Measurements from ENCODE around the gene FAM107B.

FAM107B gene

DNA sequence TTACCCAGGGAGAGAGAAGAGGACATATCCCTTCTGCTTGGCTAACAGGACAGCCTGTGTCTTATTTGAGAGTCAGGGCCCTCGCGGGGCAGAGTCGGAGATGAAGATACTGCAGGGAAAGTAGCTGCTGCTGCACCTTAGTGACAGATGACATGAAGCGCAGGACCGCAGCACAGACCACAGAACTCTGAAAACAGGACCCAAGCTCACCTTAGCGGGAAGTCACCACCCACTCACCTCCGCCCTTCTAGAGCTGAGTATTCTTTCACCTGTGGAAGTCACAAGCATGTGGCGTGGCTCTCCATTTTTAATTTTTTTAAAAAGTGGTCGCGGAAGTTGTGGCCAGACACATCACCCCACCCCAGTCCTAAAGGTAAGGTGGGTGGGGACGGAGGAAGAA is 191.4 kb downstream of the FAM107B start:
- Histone ChIP-seq H3K4me1 (ENCODE audit: control insufficient read depth, insufficient read depth, low read length) (peaks cover 7% of the 10 kb centered on the region), H3K27ac (ENCODE audit: extremely low read depth, low read depth, low read length) (no peak overlapping the region), H3K36me3 (ENCODE audit: control insufficient read depth in 2 of 2, insufficient read depth in 1 of 2, low read length in 2 of 2) (no peaks in the 10 kb centered on the region), H3K9me3 (ENCODE audit: control insufficient read depth, insufficient read depth, low read depth, low read length) (no peaks in the 10 kb centered on the region), H3K4me3 (ENCODE audit: low read depth, low read length) (no peak overlapping the region)
- TF ChIP-seq ZNF48 (tag by site-specific recombination; IDR thresholded peaks at IDR 0.05) (no peak), ZFP41 (tag by site-specific recombination; IDR thresholded peaks at IDR 0.05; ENCODE audit: borderline replicate concordance) (no peak), ZNF830 (tag by site-specific recombination; IDR thresholded peaks at IDR 0.05; ENCODE audit: low read depth) (no peak), ZNF354C (tag by site-specific recombination; IDR thresholded peaks at IDR 0.05; ENCODE audit: borderline replicate concordance, low read depth) (no peak), KLF1 (tag by site-specific recombination; IDR thresholded peaks at IDR 0.05) (no peak), ZXDB (tag by site-specific recombination; IDR thresholded peaks at IDR 0.05) (no peak), ZNF416 (tag by site-specific recombination; IDR thresholded peaks at IDR 0.05) (no peak), HOXC10 (CRISPR knock-in tag; IDR thresholded peaks at IDR 0.05) (no peak), ZNF155 (tag by site-specific recombination; IDR thresholded peaks at IDR 0.05) (no peak), ZNF623 (tag by site-specific recombination; IDR thresholded peaks at IDR 0.05) (no peak), ZFP3 (tag by site-specific recombination; IDR thresholded peaks at IDR 0.05; ENCODE audit: low read depth) (no peak), YY2 (tag by site-specific recombination; IDR thresholded peaks at IDR 0.05) (no peak), SCRT2 (tag by site-specific recombination; IDR thresholded peaks at IDR 0.05) (no peak)
- TF ChIP-seq, protein P1, sequence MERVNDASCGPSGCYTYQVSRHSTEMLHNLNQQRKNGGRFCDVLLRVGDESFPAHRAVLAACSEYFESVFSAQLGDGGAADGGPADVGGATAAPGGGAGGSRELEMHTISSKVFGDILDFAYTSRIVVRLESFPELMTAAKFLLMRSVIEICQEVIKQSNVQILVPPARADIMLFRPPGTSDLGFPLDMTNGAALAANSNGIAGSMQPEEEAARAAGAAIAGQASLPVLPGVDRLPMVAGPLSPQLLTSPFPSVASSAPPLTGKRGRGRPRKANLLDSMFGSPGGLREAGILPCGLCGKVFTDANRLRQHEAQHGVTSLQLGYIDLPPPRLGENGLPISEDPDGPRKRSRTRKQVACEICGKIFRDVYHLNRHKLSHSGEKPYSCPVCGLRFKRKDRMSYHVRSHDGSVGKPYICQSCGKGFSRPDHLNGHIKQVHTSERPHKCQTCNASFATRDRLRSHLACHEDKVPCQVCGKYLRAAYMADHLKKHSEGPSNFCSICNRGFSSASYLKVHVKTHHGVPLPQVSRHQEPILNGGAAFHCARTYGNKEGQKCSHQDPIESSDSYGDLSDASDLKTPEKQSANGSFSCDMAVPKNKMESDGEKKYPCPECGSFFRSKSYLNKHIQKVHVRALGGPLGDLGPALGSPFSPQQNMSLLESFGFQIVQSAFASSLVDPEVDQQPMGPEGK (tag by site-specific recombination; IDR thresholded peaks at IDR 0.05) = no peak
- TF ChIP-seq, protein P2, sequence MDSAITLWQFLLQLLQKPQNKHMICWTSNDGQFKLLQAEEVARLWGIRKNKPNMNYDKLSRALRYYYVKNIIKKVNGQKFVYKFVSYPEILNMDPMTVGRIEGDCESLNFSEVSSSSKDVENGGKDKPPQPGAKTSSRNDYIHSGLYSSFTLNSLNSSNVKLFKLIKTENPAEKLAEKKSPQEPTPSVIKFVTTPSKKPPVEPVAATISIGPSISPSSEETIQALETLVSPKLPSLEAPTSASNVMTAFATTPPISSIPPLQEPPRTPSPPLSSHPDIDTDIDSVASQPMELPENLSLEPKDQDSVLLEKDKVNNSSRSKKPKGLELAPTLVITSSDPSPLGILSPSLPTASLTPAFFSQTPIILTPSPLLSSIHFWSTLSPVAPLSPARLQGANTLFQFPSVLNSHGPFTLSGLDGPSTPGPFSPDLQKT (IDR thresholded peaks at IDR 0.05; ENCODE audit: borderline replicate concordance, low read depth, low read length) = no peak
- TF ChIP-seq, protein P3, sequence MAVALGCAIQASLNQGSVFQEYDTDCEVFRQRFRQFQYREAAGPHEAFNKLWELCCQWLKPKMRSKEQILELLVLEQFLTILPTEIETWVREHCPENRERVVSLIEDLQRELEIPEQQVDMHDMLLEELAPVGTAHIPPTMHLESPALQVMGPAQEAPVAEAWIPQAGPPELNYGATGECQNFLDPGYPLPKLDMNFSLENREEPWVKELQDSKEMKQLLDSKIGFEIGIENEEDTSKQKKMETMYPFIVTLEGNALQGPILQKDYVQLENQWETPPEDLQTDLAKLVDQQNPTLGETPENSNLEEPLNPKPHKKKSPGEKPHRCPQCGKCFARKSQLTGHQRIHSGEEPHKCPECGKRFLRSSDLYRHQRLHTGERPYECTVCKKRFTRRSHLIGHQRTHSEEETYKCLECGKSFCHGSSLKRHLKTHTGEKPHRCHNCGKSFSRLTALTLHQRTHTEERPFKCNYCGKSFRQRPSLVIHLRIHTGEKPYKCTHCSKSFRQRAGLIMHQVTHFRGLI (tag by site-specific recombination; IDR thresholded peaks at IDR 0.05) = no peak
- TF ChIP-seq, protein P4, sequence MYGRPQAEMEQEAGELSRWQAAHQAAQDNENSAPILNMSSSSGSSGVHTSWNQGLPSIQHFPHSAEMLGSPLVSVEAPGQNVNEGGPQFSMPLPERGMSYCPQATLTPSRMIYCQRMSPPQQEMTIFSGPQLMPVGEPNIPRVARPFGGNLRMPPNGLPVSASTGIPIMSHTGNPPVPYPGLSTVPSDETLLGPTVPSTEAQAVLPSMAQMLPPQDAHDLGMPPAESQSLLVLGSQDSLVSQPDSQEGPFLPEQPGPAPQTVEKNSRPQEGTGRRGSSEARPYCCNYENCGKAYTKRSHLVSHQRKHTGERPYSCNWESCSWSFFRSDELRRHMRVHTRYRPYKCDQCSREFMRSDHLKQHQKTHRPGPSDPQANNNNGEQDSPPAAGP (tag by site-specific recombination; IDR thresholded peaks at IDR 0.05) = no peak
- ChIA-PET POLR2A (no interaction called here), CTCF (no interaction called here)

DNA sequence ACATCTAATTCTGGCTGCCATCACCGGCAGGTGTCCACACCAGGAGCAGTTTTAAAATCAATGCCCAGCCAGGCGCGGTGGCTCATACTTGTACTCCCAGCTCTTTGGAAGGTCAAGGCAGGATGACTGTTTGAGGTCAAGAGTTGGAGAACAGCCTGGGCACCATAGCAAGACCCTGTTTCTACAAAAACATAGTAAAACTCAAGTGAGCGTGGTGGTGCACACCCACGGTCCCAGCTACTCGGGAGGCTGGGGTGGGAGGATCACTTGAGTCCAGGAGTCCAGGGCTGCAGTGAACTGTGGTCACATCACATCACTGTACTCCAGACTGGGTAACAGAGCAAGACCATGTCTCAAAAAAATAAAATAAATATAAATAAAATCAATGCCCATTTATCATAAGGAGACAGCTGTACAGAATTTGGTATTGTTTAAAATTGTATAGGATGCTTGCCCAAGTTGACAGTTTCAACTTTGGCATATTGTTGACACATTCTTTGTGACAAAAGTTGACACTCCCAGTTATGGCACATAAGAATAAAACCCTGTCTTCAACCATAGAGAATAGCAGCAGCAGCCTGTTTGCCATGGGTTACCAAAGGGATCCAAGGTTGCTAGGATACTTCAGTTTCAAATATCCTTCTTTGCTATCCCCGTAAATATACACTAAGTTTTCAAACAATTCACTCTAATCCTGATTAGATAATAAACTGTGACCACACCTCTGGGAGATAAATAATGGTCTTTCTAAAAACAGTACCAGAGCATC is 193.0 kb downstream of the FAM107B start:
- H3K4me3 ChIP-seq (ENCODE audit: low read depth, low read length) = no peak overlapping the region
- H3K9me3 ChIP-seq (ENCODE audit: control insufficient read depth, insufficient read depth, low read depth, low read length) = no peaks in the 10 kb centered on the region
- POLR2A ChIA-PET = no interaction called here
- H3K36me3 ChIP-seq (ENCODE audit: control insufficient read depth in 2 of 2, insufficient read depth in 1 of 2, low read length in 2 of 2) = no peaks in the 10 kb centered on the region
- H3K4me1 ChIP-seq (ENCODE audit: control insufficient read depth, insufficient read depth, low read length) = peaks cover 9% of the 10 kb centered on the region; the same call in 1 of the 2 replicates
- TF ChIP-seq ZNF121 (tag by site-specific recombination; IDR thresholded peaks at IDR 0.05) (0 out of 2 replicates have a peak, but pooled peaks have one; percentile 36), BCL11A (tag by site-specific recombination; IDR thresholded peaks at IDR 0.05; ENCODE audit: low read depth) (no peak), PRDM1 (tag by site-specific recombination; IDR thresholded peaks at IDR 0.05) (no peak), ZNF366 (tag by site-specific recombination; conservative IDR thresholded peaks at IDR 0.05) (no peak)
- TF ChIP-seq, protein P5, sequence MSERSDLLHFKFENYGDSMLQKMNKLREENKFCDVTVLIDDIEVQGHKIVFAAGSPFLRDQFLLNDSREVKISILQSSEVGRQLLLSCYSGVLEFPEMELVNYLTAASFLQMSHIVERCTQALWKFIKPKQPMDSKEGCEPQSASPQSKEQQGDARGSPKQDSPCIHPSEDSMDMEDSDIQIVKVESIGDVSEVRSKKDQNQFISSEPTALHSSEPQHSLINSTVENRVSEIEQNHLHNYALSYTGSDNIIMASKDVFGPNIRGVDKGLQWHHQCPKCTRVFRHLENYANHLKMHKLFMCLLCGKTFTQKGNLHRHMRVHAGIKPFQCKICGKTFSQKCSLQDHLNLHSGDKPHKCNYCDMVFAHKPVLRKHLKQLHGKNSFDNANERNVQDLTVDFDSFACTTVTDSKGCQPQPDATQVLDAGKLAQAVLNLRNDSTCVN (tag by site-specific recombination; optimal IDR thresholded peaks at IDR 0.05) = no peak
- CTCF ChIA-PET = no interaction called here
- H3K27ac ChIP-seq (ENCODE audit: extremely low read depth, low read depth, low read length) = no peak overlapping the region

All from HEK293 (cell line).